Breast epithelium (tissue), 4 donors: ENCODE data around the gene PLEKHM3. TPM values are rescaled to one million over a fixed set of nuclear protein-coding genes. Genes with fewer than 3 reads are reported as not detected.

ENCODE experiments used
- DNase-seq, 2 donors: peaks; one replicate each; pipeline ENCODE4 v3.0.0-alpha.2; 2019; ENCODE audit warnings: low spot score in 2 of 2
- H3K27ac ChIP-seq, 2 donors: fragments of 200-600 bp; sonication (generic) in 1 of 2; one replicate each; pipeline ENCODE4 v1.5.1; 2016 to 2019; ENCODE audit warnings: mild to moderate bottlenecking in 1 of 2
- H3K27me3 ChIP-seq, 2 donors: fragments of 200-600 bp; sonication (generic) in 1 of 2; one replicate each; pipeline versions ENCODE4 v1.5.1 to v1.6.0; 2017 to 2019; ENCODE audit warnings: control low read depth in 1 of 2, mild to moderate bottlenecking in 1 of 2
- H3K36me3 ChIP-seq: fragments of 200-600 bp; one replicate; pipeline ENCODE4 v1.5.1; 2019
- H3K4me1 ChIP-seq, 2 donors: fragments of 200-600 bp; sonication (generic); one replicate each; pipeline ENCODE4 v1.5.1; 2016 to 2019; ENCODE audit warnings: control low read depth in 1 of 2
- H3K4me3 ChIP-seq, 3 donors: fragments of 200-600 bp; sonication (generic); 1 replicate in 2 of 3; 2 replicates in 1 of 3; pipeline ENCODE4 v1.5.1; 2016 to 2019; ENCODE audit warnings: mild to moderate bottlenecking in 3 of 3, moderate library complexity in 2 of 3
- H3K9me3 ChIP-seq, 2 donors: fragments of 200-600 bp; sonication (generic) in 1 of 2; one replicate each; pipeline ENCODE4 v1.5.1; 2016 to 2019; ENCODE audit warnings: control low read depth in 1 of 2
- POLR2A ChIP-seq: fragments of 450-650 bp; IDR thresholded peaks from one replicate; pipeline ENCODE4 v1.6.1; 2016; ENCODE audit warnings: antibody characterized with exemption, mild to moderate bottlenecking, moderate library complexity
- POLR2AphosphoS5 ChIP-seq, 3 donors: sonication (generic); formaldehyde crosslinking; IDR thresholded peaks; one replicate each; pipeline ENCODE4 v1.6.1; 2017; ENCODE audit warnings: antibody characterized with exemption in 3 of 3
- intact Hi-C: fragments of 100-400 bp; cut with DNase I; formaldehyde crosslinking; loops from one replicate; pipeline ENCODE4 v1.15.1; 2023; ENCODE audit warnings: low total_unique reads
- total RNA-seq, 3 donors: library from RNA; depleted of rRNA; stranded (reverse); fragments of >200 nt; gene quantifications; one replicate each; pipeline ENCODE4 v1.1.0, GENCODE V29; 2016
- TF ChIP-seq, protein P1 (sequence below), 3 donors: fragments of 450-650 bp; IDR thresholded peaks; one replicate each; pipeline ENCODE4 v1.5.1; 2016 to 2017; ENCODE audit warnings: antibody characterized with exemption in 3 of 3, mild to moderate bottlenecking in 3 of 3, moderate library complexity in 3 of 3

Gene PLEKHM3
- total RNA-seq, 3 donors from 2014 or later: 24.3 to 35.0 (median 29.0) TPM

DNA sequence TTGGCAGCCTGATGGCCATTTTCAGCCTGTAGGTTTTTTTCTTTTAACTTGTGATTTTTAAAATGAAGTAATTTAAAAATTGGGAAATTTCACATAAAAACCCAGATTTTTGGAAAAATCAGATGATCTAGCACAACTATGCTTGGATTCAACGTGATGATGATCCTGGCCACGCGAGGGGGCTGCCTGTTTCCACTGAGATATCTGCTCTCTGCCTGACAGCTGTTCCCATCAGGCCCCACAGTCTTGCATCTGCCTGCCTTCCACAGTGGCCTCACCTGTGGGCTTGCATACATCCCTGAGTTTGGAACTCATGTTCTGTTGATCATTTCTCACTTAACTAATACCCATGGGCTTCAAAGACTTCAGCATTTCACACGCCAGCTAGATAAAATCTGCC, 163.5 kb downstream of the PLEKHM3 start:
- TF ChIP-seq, protein P1, sequence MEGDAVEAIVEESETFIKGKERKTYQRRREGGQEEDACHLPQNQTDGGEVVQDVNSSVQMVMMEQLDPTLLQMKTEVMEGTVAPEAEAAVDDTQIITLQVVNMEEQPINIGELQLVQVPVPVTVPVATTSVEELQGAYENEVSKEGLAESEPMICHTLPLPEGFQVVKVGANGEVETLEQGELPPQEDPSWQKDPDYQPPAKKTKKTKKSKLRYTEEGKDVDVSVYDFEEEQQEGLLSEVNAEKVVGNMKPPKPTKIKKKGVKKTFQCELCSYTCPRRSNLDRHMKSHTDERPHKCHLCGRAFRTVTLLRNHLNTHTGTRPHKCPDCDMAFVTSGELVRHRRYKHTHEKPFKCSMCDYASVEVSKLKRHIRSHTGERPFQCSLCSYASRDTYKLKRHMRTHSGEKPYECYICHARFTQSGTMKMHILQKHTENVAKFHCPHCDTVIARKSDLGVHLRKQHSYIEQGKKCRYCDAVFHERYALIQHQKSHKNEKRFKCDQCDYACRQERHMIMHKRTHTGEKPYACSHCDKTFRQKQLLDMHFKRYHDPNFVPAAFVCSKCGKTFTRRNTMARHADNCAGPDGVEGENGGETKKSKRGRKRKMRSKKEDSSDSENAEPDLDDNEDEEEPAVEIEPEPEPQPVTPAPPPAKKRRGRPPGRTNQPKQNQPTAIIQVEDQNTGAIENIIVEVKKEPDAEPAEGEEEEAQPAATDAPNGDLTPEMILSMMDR (IDR thresholded peaks at IDR 0.05): no peak
- TF ChIP-seq POLR2A: no peak
- no peak for TF ChIP-seq POLR2AphosphoS5 (IDR thresholded peaks at IDR 0.05)
- intact Hi-C loops: no loop called here
- Histone ChIP-seq H3K27ac (no peak overlapping the region), H3K36me3 (no peaks in the 10 kb centered on the region), H3K4me3 (no peak overlapping the region), H3K9me3 (no peaks in the 10 kb centered on the region), H3K4me1 (no peaks in the 10 kb centered on the region), H3K27me3 (no peaks in the 10 kb centered on the region)
- no peak for DNase-seq

DNA sequence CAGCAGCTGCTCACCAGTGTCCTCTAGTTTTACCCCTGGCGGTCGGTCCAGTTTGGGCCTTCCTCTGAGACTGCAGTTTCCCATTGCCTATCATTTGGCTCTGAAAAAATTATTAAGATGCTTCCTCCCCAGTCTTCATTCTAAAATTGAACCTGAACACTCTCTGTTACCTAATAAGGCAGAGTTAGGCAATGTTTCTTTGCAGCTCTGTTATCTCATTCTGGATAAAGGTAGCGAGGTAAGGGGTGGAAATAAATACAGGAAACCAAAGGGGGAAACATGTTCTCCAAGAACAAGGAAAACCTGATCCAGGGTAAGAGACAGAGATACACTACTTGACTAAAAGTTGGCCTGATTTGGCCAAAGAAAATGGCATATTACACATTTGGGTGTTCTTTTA, 164.6 kb downstream of the PLEKHM3 start:
- Histone ChIP-seq H3K4me3 (no peak overlapping the region), H3K27ac (no peak overlapping the region), H3K9me3 (no peaks in the 10 kb centered on the region), H3K27me3 (no peaks in the 10 kb centered on the region), H3K4me1 (no peaks in the 10 kb centered on the region), H3K36me3 (no peaks in the 10 kb centered on the region)
- DNase-seq: no peak
- TF ChIP-seq POLR2AphosphoS5 (IDR thresholded peaks at IDR 0.05): no peak
- TF ChIP-seq POLR2A: no peak
- TF ChIP-seq, protein P1 (IDR thresholded peaks at IDR 0.05): no peak
- intact Hi-C loops: no loop called here

DNA sequence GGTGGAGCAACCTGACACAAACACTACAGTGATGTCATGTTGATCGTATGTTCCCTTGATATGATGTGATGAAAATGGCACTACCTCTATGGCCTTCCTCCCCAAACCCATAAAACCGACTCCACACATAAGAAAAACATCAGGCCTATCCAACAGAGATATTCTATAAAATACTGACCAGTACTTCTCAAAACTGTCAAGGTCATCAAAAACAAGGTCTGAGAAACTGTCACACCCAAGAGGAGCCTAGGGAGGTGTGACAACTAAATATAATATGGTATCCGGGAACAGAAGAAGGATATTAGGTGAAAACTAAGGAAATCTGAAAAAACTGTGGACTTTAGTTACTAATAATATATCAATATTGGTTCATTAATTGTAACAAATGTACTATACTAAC, 169.7 kb downstream of the PLEKHM3 start:
- Histone ChIP-seq H3K27ac (no peak overlapping the region), H3K4me3 (no peak overlapping the region), H3K36me3 (no peaks in the 10 kb centered on the region), H3K4me1 (no peaks in the 10 kb centered on the region), H3K9me3 (no peaks in the 10 kb centered on the region), H3K27me3 (no peaks in the 10 kb centered on the region)
- no peak for DNase-seq
- intact Hi-C loops: no loop called here
- TF ChIP-seq POLR2A (no peak), POLR2AphosphoS5 (IDR thresholded peaks at IDR 0.05) (no peak)
- TF ChIP-seq, protein P1 (IDR thresholded peaks at IDR 0.05): no peak

DNA sequence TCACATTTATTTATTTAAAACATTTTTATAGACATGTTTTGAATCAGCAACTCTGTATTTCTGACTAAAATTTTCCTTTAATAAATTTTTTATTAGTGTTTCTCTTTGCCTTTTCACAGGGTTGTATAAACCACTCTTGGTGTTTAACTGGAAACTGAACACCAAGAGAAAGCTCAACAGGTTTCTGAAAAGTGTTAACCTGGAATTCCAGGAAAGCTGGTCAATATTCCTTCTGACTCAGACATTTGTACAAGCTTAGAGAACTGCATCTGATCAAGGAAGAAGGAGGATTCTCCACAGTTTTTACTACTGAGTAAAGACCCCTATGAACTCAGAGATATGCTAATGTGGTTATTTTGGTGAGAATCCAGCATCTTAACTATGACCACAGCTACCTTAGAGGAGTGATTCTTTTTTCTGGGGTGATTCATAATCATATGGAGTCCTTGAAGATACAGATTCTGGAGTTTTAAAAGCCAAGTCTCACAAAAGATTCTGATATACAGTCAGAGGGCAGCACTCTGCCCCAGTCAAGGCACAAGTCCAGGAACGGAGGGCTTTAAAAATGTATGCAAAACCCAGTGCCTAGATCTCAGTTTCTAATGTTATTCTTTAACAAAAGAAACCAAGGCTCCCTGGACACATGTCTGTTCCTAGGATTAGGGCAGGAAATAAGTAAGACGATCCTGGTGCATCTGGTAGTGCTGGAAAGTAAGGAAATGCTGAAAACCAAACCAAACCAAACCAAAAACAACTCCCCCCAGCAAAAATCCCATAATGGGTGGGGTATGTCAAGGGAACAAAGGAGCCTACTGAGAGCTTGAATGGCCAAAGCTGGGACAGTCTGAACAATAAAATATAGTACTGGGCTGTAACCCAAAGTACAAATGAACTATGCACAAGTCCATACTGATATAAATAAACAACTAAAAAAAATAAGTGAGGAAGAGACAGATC, 170.6 kb downstream of the PLEKHM3 start:
- Histone ChIP-seq H3K27me3 (no peaks in the 10 kb centered on the region), H3K4me1 (no peaks in the 10 kb centered on the region), H3K4me3 (no peak overlapping the region), H3K9me3 (no peaks in the 10 kb centered on the region), H3K27ac (no peak overlapping the region), H3K36me3 (no peaks in the 10 kb centered on the region)
- TF ChIP-seq, protein P1 (IDR thresholded peaks at IDR 0.05): no peak
- no peak for TF ChIP-seq POLR2A
- no peak for TF ChIP-seq POLR2AphosphoS5 (IDR thresholded peaks at IDR 0.05)
- intact Hi-C loops: no loop called here
- no peak for DNase-seq

- intact Hi-C loops: no loop called here
- no peak overlapping the region for H3K27ac ChIP-seq
These were observed 172.5 kb downstream of the PLEKHM3 start for GRCh38 chr2:207852791-207853190.

More at GRCh38 chr2:207852791-207853190, 172.5 kb downstream of the PLEKHM3 start:
- Histone ChIP-seq H3K4me3 (no peak overlapping the region), H3K27me3 (no peaks in the 10 kb centered on the region), H3K36me3 (no peaks in the 10 kb centered on the region), H3K9me3 (no peaks in the 10 kb centered on the region), H3K4me1 (no peaks in the 10 kb centered on the region)
- TF ChIP-seq POLR2A (no peak), POLR2AphosphoS5 (IDR thresholded peaks at IDR 0.05) (no peak)
- TF ChIP-seq, protein P1 (IDR thresholded peaks at IDR 0.05): no peak
- no peak for DNase-seq
